AML-193 (cell line): ENCODE data around the gene U2SURP.

Experiments used
- DNase-seq, 2 experiments: peaks; one replicate each; lab custom pipeline; 2025; lab: John Stamatoyannopoulos, UW

The U2SURP gene

GRCh38 chr3:143100451-143100850 is 99.1 kb downstream of the U2SURP start:
- no peak for DNase-seq

DNA sequence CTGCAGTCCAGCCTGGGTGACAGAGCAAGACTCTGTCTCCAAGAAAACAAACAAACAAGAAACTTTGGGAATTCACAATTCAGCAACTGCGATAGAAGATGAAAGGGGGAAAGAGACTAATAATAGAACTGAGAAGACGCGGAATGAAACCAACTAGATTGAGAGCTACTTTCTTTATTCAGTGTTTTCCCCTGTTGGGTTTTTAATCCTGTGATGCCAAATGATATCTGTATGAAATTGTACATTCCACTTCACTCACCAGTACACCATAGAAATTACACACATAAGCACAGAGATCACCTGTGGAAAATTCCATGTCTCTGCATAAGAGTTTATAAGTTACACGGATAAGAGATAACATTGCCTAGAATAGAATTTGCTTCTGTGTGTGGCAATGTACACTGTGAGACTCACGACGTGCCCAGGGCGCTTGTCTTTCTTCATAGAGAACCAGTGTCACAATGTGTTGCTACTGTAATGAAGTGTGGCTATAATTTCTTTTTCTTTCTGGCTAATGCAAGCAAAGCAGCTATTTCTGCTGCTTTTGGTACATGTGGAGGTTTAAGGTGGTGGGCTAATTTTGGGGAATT is 100.5 kb downstream of the U2SURP start:
- no peak for DNase-seq

- no peak for DNase-seq
Observed at GRCh38 chr3:143103652-143104051, 102.3 kb downstream of the U2SURP start.

DNA sequence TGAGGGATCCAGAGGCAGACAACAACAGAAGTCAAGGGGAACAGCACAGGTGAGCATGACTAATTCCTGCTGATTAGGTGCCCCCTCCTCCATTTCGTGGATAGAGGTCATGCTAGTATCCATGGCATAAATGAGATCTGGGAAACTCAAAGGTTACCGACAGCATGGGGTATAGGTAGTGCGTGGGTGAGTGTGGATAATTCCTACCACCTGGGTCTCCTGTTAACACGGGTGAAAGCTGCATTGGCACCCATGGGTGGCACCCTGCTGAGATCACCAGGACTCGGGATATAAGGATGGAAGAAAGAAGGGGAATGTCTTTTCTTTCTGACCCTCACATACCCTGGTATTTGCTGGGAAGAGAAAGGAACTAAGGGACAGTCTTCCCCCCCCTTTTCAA is 103.8 kb downstream of the U2SURP start:
- no peak for DNase-seq

GRCh38 chr3:143109861-143110260 is 108.5 kb downstream of the U2SURP start:
- no peak for DNase-seq
